ENCODE results near the gene CD6. TPM values are rescaled to one million over a fixed set of nuclear protein-coding genes. Genes with fewer than 3 reads are reported as not detected.
A peak's percentile ranks its signal among the peaks of the same experiment; 100 is the strongest.

CD6 gene
- total RNA-seq, 3 donors from 2014 or later, result 0.80 to 1.9 (median 0.98) TPM

- no peaks in the 10 kb centered on the region for H3K27me3 ChIP-seq
- peaks cover 15% of the 10 kb centered on the region for H3K36me3 ChIP-seq
- intact Hi-C loops (cut with DNase I; ENCODE audit: low total_unique reads), result no loop called here
- H3K4me3 ChIP-seq, result peak within 1 kb of the TSS; percentile 48 to 79 (median 72)
- no peak within 1 kb of the TSS for H3K27ac ChIP-seq
- H3K4me1 ChIP-seq, result no peaks in the 10 kb centered on the region
- DNase-seq (ENCODE audit: low spot score in 2 of 2), result peak in 1 of 2 donors; percentile 70
- TF ChIP-seq POLR2AphosphoS5 (IDR thresholded peaks at IDR 0.05), result no peak
- TF ChIP-seq POLR2A (IDR thresholded peaks at IDR 0.05), result no peak
- no peak for TF ChIP-seq CTCF (IDR thresholded peaks at IDR 0.05)
- H3K9me3 ChIP-seq, result no peaks in the 10 kb centered on the region
These were observed 47.2 kb upstream of the CD6 start, which contains the start of gene TMEM132A for GRCh38 chr11:60924110-60924905. Gene TMEM132A (plus strand): TSS chr11:60924460. CDS start chr11:60924634, 174 bp downstream.

- no peaks in the 10 kb centered on the region for H3K27me3 ChIP-seq
- TF ChIP-seq POLR2AphosphoS5 (IDR thresholded peaks at IDR 0.05) (no peak), CTCF (IDR thresholded peaks at IDR 0.05) (no peak), POLR2A (IDR thresholded peaks at IDR 0.05) (no peak)
- no peak for DNase-seq (ENCODE audit: low spot score in 2 of 2)
- H3K27ac ChIP-seq, result no peak overlapping the region
- peaks cover 15% of the 10 kb centered on the region for H3K36me3 ChIP-seq
- intact Hi-C loops (cut with DNase I; ENCODE audit: low total_unique reads), result no loop called here
- no peaks in the 10 kb centered on the region for H3K9me3 ChIP-seq
- no peaks in the 10 kb centered on the region for H3K4me1 ChIP-seq
- peak overlapping the region; percentile 48 to 79 (median 72) for H3K4me3 ChIP-seq
These were observed 46.3 kb upstream of the CD6 start for GRCh38 chr11:60924906-60925853.

GRCh38 chr11:60925868-60926267, 45.6 kb upstream of the CD6 start:
- Histone ChIP-seq H3K4me3 (no peak overlapping the region), H3K27ac (no peak overlapping the region), H3K9me3 (no peaks in the 10 kb centered on the region), H3K27me3 (no peaks in the 10 kb centered on the region), H3K4me1 (no peaks in the 10 kb centered on the region), H3K36me3 (peaks cover 15% of the 10 kb centered on the region)
- TF ChIP-seq POLR2AphosphoS5 (IDR thresholded peaks at IDR 0.05), result no peak
- TF ChIP-seq CTCF (IDR thresholded peaks at IDR 0.05), result no peak
- TF ChIP-seq POLR2A (IDR thresholded peaks at IDR 0.05), result no peak
- DNase-seq (ENCODE audit: low spot score in 2 of 2), result no peak
- intact Hi-C loops (cut with DNase I; ENCODE audit: low total_unique reads), result no loop called here

- no peak overlapping the region for H3K4me3 ChIP-seq
- no peaks in the 10 kb centered on the region for H3K4me1 ChIP-seq
- H3K27me3 ChIP-seq, result no peaks in the 10 kb centered on the region
- H3K9me3 ChIP-seq, result no peaks in the 10 kb centered on the region
- intact Hi-C loops (cut with DNase I; ENCODE audit: low total_unique reads), result no loop called here
- DNase-seq (ENCODE audit: low spot score in 2 of 2), result no peak
- H3K36me3 ChIP-seq, result peaks cover 12% of the 10 kb centered on the region
- no peak overlapping the region for H3K27ac ChIP-seq
- TF ChIP-seq CTCF (IDR thresholded peaks at IDR 0.05), result no peak
- no peak for TF ChIP-seq POLR2AphosphoS5 (IDR thresholded peaks at IDR 0.05)
- TF ChIP-seq POLR2A (IDR thresholded peaks at IDR 0.05), result no peak
These were observed 45.0 kb upstream of the CD6 start for GRCh38 chr11:60926500-60926899.

All from breast epithelium (tissue), 4 donors.